RWPE1 (cell line): ENCODE results near the gene PRKCQ.

Experiments
- CTCF ChIA-PET: fragments of 350-600 bp; sonication (Branson Sonifier 250); formaldehyde crosslinking; extraction: SDS; loops from one replicate; lab custom pipeline; 2021; lab: Yijun Ruan, JAX
- POLR2A ChIA-PET: fragments of 400-600 bp; formaldehyde crosslinking; extraction: SDS; loops from one replicate; lab custom pipeline; 2020; ENCODE audit warnings: antibody characterized with exemption; ENCODE audit not compliant: low non-redundant PET; lab: Yijun Ruan, JAX
- DNase-seq: peaks from one replicate; pipeline ENCODE4 v3.0.0; 2012; ENCODE audit warnings: low spot score
- H3K27ac ChIP-seq: fragments of 450-650 bp; 2 replicates; pipeline ENCODE4 v1.5.1; 2017
- TF ChIP-seq, protein P1 (sequence below): fragments of 450-650 bp; conservative IDR thresholded peaks from 2 replicates; pipeline ENCODE4 v1.5.1; 2017; ENCODE audit warnings: low read depth, mild to moderate bottlenecking

Gene PRKCQ

DNA sequence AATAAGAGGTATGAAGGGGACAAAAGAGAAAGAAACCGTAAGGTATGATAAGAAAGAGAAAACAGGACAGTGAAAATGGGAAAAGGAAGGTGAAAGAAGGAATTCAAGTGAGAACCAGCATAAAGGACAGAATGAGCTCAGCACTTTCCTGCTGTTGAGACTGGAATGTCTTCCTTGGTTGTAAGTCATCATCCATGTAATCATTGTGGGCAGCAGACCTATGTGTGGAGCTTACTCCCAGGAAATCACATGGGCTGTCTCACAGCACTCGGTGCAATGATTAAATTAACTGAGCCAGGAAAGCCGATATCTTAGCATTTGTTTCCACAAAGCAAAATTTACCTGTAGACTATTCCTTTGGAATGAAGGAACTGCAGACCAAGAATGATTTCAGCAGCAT, 118.1 kb downstream of the PRKCQ start:
- no peak overlapping the region for H3K27ac ChIP-seq
- POLR2A ChIA-PET = no interaction called here
- CTCF ChIA-PET = interaction anchor here (0.6 kb wide), 1 partner anchor 28 kb away, joined by 3 read pairs; no protein-coding TSS in a partner anchor
- no peak for DNase-seq
- TF ChIP-seq, protein P1, sequence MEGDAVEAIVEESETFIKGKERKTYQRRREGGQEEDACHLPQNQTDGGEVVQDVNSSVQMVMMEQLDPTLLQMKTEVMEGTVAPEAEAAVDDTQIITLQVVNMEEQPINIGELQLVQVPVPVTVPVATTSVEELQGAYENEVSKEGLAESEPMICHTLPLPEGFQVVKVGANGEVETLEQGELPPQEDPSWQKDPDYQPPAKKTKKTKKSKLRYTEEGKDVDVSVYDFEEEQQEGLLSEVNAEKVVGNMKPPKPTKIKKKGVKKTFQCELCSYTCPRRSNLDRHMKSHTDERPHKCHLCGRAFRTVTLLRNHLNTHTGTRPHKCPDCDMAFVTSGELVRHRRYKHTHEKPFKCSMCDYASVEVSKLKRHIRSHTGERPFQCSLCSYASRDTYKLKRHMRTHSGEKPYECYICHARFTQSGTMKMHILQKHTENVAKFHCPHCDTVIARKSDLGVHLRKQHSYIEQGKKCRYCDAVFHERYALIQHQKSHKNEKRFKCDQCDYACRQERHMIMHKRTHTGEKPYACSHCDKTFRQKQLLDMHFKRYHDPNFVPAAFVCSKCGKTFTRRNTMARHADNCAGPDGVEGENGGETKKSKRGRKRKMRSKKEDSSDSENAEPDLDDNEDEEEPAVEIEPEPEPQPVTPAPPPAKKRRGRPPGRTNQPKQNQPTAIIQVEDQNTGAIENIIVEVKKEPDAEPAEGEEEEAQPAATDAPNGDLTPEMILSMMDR = no peak

DNA sequence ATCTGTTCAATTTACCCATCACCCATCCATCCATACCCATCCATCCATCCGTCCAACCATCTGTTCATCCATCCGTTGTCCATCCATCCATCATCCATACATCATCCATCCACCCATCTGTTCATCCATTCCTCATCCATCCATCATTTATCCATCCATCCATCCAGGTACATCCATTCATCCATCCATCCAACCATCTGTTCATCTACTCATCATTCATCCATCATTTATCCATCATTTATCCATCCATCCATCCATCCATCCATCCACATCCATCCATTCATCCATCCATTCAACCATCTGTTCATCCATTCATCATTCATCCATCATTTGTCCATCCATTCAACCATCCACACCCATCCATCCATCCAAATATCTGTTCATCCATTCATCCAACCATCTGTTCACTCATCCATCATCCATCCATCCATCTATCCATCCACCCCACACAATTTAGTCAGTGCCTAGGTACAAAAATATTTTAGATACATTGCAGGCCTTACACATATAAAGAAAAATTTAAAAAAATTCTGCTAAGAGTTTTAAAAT, 119.1 kb downstream of the PRKCQ start:
- TF ChIP-seq, protein P1 = no peak
- no peak for DNase-seq
- ChIA-PET POLR2A (no interaction called here), CTCF (no interaction called here)
- H3K27ac ChIP-seq = no peak overlapping the region

DNA sequence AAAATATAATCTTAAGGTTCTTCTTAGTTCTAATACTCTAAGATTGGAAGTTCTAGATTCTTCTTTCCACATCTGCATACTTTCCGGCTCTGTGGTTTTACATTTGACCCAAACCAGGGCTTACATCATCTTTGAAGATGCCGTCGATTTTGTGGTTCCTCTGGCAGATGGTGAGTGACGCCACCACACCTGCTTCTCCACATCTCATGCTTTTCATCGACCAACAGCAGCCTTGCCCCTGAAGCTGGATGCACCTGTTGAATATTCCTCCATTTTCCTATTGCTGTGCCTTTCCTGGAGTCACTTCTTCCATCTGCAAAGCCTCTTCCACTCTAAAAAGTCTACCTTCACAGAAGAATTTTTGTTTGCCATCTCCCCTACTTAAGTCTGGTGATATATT, 121.3 kb downstream of the PRKCQ start:
- no peak overlapping the region for H3K27ac ChIP-seq
- CTCF ChIA-PET = no interaction called here
- TF ChIP-seq, protein P1 = no peak
- POLR2A ChIA-PET = no interaction called here
- no peak for DNase-seq

DNA sequence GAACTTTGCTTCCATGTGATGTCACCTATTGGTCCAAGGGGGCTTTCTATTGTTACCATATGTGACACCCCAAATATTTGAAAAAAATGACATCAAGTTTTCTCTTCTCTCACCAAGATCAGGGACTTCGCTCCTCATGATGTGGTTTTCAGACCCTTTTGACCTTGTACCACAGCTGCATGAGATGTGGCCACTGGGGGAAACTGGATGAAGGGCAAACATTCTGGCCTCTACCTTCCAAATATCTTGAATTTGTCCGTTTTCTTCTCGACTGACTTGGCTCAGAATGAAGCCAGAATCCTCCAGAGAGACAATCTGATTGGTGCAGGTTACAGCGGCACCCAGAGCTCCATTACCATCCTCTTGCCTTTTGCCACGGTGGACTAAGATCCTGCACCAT, 122.7 kb downstream of the PRKCQ start:
- TF ChIP-seq, protein P1 = no peak
- no peak for DNase-seq
- POLR2A ChIA-PET = no interaction called here
- CTCF ChIA-PET = no interaction called here
- H3K27ac ChIP-seq = no peak overlapping the region

DNA sequence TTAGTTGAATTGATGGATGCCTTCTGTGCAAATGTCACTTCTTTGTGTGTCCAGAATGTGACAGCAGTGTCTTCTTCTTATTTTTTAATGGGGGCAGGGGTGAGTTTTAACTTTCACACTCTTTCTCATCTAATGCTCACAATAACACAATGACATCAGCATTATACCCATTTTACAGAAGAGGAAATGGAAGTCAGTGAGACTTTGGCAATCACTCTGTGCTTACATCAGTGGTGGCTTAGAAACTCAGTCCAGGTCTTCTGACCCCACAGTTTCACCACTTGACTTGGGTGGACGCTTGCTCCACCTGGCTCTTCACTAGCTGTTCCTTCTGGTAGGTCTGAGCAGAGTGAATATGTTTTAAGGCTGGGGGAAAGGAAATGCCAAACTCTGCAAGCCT, 124.0 kb downstream of the PRKCQ start:
- TF ChIP-seq, protein P1 = no peak
- POLR2A ChIA-PET = no interaction called here
- CTCF ChIA-PET = no interaction called here
- H3K27ac ChIP-seq = no peak overlapping the region
- DNase-seq = no peak

DNA sequence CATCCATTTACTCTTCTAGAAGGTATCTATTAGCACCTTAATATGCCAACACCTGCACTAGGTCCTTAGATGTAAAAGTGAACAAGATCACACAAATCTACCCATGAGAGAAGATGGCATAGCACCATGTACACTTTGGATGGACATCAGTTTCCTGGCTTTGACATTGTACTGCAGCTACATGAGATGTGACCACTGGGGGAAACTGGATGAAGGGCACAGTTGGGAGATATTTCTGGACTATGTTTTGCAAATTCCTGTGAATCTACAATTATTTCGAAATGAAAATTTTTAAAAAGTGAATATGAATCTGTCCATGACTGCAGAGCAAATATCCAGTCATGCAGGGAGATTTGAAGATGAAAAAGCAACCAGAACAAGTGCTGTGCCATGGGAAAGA, 124.5 kb downstream of the PRKCQ start:
- TF ChIP-seq, protein P1 = no peak
- ChIA-PET POLR2A (no interaction called here), CTCF (no interaction called here)
- no peak for DNase-seq
- no peak overlapping the region for H3K27ac ChIP-seq
